ENCODE results near the gene FYB1.

Gene FYB1

GRCh38 chr5:39219437-39219836 is at the start of gene FYB1:
TSS of gene FYB1 (minus strand) at chr5:39219563. CDS start at chr5:39202960, 16,603 bp downstream.
- ATAC-seq (no peak), DNase-seq (no peak)
- Mint-ChIP-seq H3K4me3 (peak within 1 kb of the TSS in 1 of 2 donors; percentile 10), H3K4me1 (peaks cover 59% of the 10 kb centered on the region), H3K9me3 (no peaks in the 10 kb centered on the region), H3K27ac (peak within 1 kb of the TSS in 1 of 2 donors; percentile 26), H3K27me3 (no peaks in the 10 kb centered on the region)

- Mint-ChIP-seq H3K27ac (no peak overlapping the region), H3K4me3 (no peak overlapping the region), H3K9me3 (no peaks in the 10 kb centered on the region), H3K4me1 (peaks cover 29% of the 10 kb centered on the region), H3K27me3 (no peaks in the 10 kb centered on the region)
- DNase-seq: no peak
- no peak for ATAC-seq
Measured at GRCh38 chr5:39267186-39267585, 47.8 kb upstream of the FYB1 start.

GRCh38 chr5:39266442-39266841 is 47.1 kb upstream of the FYB1 start:
- Mint-ChIP-seq H3K4me3 (no peak overlapping the region), H3K4me1 (peaks cover 22% of the 10 kb centered on the region), H3K9me3 (no peaks in the 10 kb centered on the region), H3K27me3 (no peaks in the 10 kb centered on the region), H3K27ac (no peak overlapping the region)
- no peak for ATAC-seq
- DNase-seq: no peak

- Mint-ChIP-seq H3K9me3 (no peaks in the 10 kb centered on the region), H3K27me3 (no peaks in the 10 kb centered on the region), H3K4me1 (peaks cover 21% of the 10 kb centered on the region), H3K4me3 (no peak overlapping the region), H3K27ac (peak overlapping the region in 1 of 2 donors; percentile 0)
- peak; percentile 90 for ATAC-seq
- DNase-seq: peak; percentile 21 to 33
Measured at GRCh38 chr5:39264528-39264927, 45.2 kb upstream of the FYB1 start.

- H3K9me3 Mint-ChIP-seq: no peaks in the 10 kb centered on the region
- ATAC-seq (no peak), DNase-seq (no peak)
- no peaks in the 10 kb centered on the region for H3K27me3 Mint-ChIP-seq
- no peak overlapping the region for H3K4me3 Mint-ChIP-seq
- H3K4me1 Mint-ChIP-seq: peaks cover 21% of the 10 kb centered on the region
- no peak overlapping the region for H3K27ac Mint-ChIP-seq
Measured at GRCh38 chr5:39262981-39263380, 43.6 kb upstream of the FYB1 start.

GRCh38 chr5:39260095-39260494 is 40.7 kb upstream of the FYB1 start:
- H3K27me3 Mint-ChIP-seq: no peaks in the 10 kb centered on the region
- peaks cover 26% of the 10 kb centered on the region for H3K4me1 Mint-ChIP-seq
- no peak overlapping the region for H3K4me3 Mint-ChIP-seq
- ATAC-seq: no peak
- no peaks in the 10 kb centered on the region for H3K9me3 Mint-ChIP-seq
- no peak for DNase-seq
- no peak overlapping the region for H3K27ac Mint-ChIP-seq

- no peak overlapping the region for H3K4me3 Mint-ChIP-seq
- peaks cover 16% of the 10 kb centered on the region for H3K4me1 Mint-ChIP-seq
- DNase-seq: no peak
- ATAC-seq: no peak
- no peaks in the 10 kb centered on the region for H3K9me3 Mint-ChIP-seq
- H3K27me3 Mint-ChIP-seq: no peaks in the 10 kb centered on the region
- H3K27ac Mint-ChIP-seq: no peak overlapping the region
Measured at GRCh38 chr5:39257554-39257953, 38.2 kb upstream of the FYB1 start.

- no peaks in the 10 kb centered on the region for H3K9me3 Mint-ChIP-seq
- peak overlapping the region in 1 of 2 donors; percentile 16 for H3K27ac Mint-ChIP-seq
- H3K27me3 Mint-ChIP-seq: no peaks in the 10 kb centered on the region
- peak overlapping the region in 1 of 2 donors; percentile 25 for H3K4me3 Mint-ChIP-seq
- DNase-seq: peak in 1 of 2 donors; percentile 28
- peaks cover 16% of the 10 kb centered on the region for H3K4me1 Mint-ChIP-seq
- peak; percentile 82 for ATAC-seq
Measured at GRCh38 chr5:39256477-39257235, 37.3 kb upstream of the FYB1 start.

GRCh38 chr5:39255406-39255805 is 36.0 kb upstream of the FYB1 start:
- H3K4me1 Mint-ChIP-seq: peaks cover 16% of the 10 kb centered on the region
- DNase-seq (no peak), ATAC-seq (no peak)
- no peak overlapping the region for H3K4me3 Mint-ChIP-seq
- no peaks in the 10 kb centered on the region for H3K27me3 Mint-ChIP-seq
- H3K9me3 Mint-ChIP-seq: peaks cover under 1 to 1% of the 10 kb centered on the region in 2 donors
- H3K27ac Mint-ChIP-seq: no peak overlapping the region

GRCh38 chr5:39254671-39255070 is 35.3 kb upstream of the FYB1 start:
- DNase-seq (no peak), ATAC-seq (no peak)
- Mint-ChIP-seq H3K27ac (no peak overlapping the region), H3K9me3 (peaks cover 7 to 8% of the 10 kb centered on the region in 2 donors), H3K27me3 (no peaks in the 10 kb centered on the region), H3K4me1 (peaks cover 16% of the 10 kb centered on the region), H3K4me3 (no peak overlapping the region)

GRCh38 chr5:39253196-39253595 is 33.8 kb upstream of the FYB1 start:
- no peak for ATAC-seq
- peaks cover 16% of the 10 kb centered on the region for H3K4me1 Mint-ChIP-seq
- H3K27me3 Mint-ChIP-seq: no peaks in the 10 kb centered on the region
- DNase-seq: no peak
- no peak overlapping the region for H3K27ac Mint-ChIP-seq
- H3K9me3 Mint-ChIP-seq: peaks cover 7 to 14% of the 10 kb centered on the region in 2 donors
- H3K4me3 Mint-ChIP-seq: no peak overlapping the region

- no peak for DNase-seq
- Mint-ChIP-seq H3K27me3 (no peaks in the 10 kb centered on the region), H3K4me1 (no peaks in the 10 kb centered on the region), H3K9me3 (peaks cover 7 to 14% of the 10 kb centered on the region in 2 donors), H3K4me3 (no peak overlapping the region), H3K27ac (no peak overlapping the region)
- no peak for ATAC-seq
Measured at GRCh38 chr5:39249564-39250274, 30.4 kb upstream of the FYB1 start.

- Mint-ChIP-seq H3K27ac (no peak overlapping the region), H3K9me3 (peaks cover 7 to 14% of the 10 kb centered on the region in 2 donors), H3K27me3 (no peaks in the 10 kb centered on the region), H3K4me3 (no peak overlapping the region), H3K4me1 (no peaks in the 10 kb centered on the region)
- DNase-seq (no peak), ATAC-seq (no peak)
Measured at GRCh38 chr5:39249069-39249468, 29.7 kb upstream of the FYB1 start.

- DNase-seq (no peak), ATAC-seq (no peak)
- Mint-ChIP-seq H3K27ac (no peak overlapping the region), H3K27me3 (no peaks in the 10 kb centered on the region), H3K9me3 (peaks cover 5 to 14% of the 10 kb centered on the region in 2 donors), H3K4me3 (no peak overlapping the region), H3K4me1 (peaks cover 12% of the 10 kb centered on the region)
Measured at GRCh38 chr5:39240750-39241149, 21.4 kb upstream of the FYB1 start.

GRCh38 chr5:39238366-39239105 is 19.2 kb upstream of the FYB1 start:
- H3K4me1 Mint-ChIP-seq: peaks cover 12% of the 10 kb centered on the region
- no peak overlapping the region for H3K27ac Mint-ChIP-seq
- DNase-seq (no peak), ATAC-seq (no peak)
- H3K4me3 Mint-ChIP-seq: no peak overlapping the region
- no peaks in the 10 kb centered on the region for H3K27me3 Mint-ChIP-seq
- peaks cover 5 to 14% of the 10 kb centered on the region in 2 donors for H3K9me3 Mint-ChIP-seq

GRCh38 chr5:39236718-39237117 is 17.4 kb upstream of the FYB1 start:
- no peak overlapping the region for H3K27ac Mint-ChIP-seq
- H3K4me3 Mint-ChIP-seq: no peak overlapping the region
- DNase-seq (no peak), ATAC-seq (no peak)
- H3K4me1 Mint-ChIP-seq: peaks cover 17% of the 10 kb centered on the region
- peaks cover 5 to 14% of the 10 kb centered on the region in 2 donors for H3K9me3 Mint-ChIP-seq
- H3K27me3 Mint-ChIP-seq: no peaks in the 10 kb centered on the region

Measured in stimulated activated naive CD8-positive, alpha-beta T cell treated with anti-CD3 and anti-CD28 coated beads, Interleukin-15, amount 100 ng/mL, for 72 hours (primary cell).